K562 (cell line): ENCODE data around the gene GLT1D1. TPM values are rescaled to one million over a fixed set of nuclear protein-coding genes. Genes with fewer than 3 reads are reported as not detected.

ENCODE experiments used
- BRCA1 ChIP-seq, 2 experiments: fragments of 450-650 bp in 1 of 2; sonication (generic) in 1 of 2; formaldehyde crosslinking in 1 of 2; IDR thresholded peaks; 2 replicates each; pipeline versions ENCODE4 v1.5.0 to v1.6.1; 2017 to 2020; ENCODE audit warnings: mild to moderate bottlenecking in 1 of 2, missing genetic modification reagents in 1 of 2
- FOXP1 ChIP-seq: sonication (generic); formaldehyde crosslinking; IDR thresholded peaks from 2 replicates; pipeline ENCODE4 v1.8.0; 2022; ENCODE audit warnings: mild to moderate bottlenecking, missing genetic modification reagents
- HNRNPUL1 ChIP-seq: fragments of 200-400 bp; formaldehyde crosslinking; IDR thresholded peaks from 2 replicates; pipeline ENCODE4 v1.6.1; 2017; ENCODE audit warnings: low read length
- IFI16 ChIP-seq: fragments of 250-450 bp; sonication (Bioruptor Pico); IDR thresholded peaks from 2 replicates; pipeline ENCODE4 v2.1.2; 2022; ENCODE audit warnings: mild to moderate bottlenecking, inconsistent platforms
- PKNOX1 ChIP-seq: fragments of 450-650 bp; IDR thresholded peaks from 2 replicates; pipeline ENCODE4 v1.6.1; 2016
- POLR2H ChIP-seq: IDR thresholded peaks from 2 replicates; pipeline ENCODE4 v1.6.1; 2016; ENCODE audit warnings: missing genetic modification characterization, low read depth, mild to moderate bottlenecking, control low read depth, missing compliant biosample characterization, moderate library complexity
- SPI1 ChIP-seq: IDR thresholded peaks from 2 replicates; pipeline ENCODE4 v1.6.1; 2011; ENCODE audit warnings: low read depth, low read length, control low read depth, borderline replicate concordance
- ZEB2 ChIP-seq: fragments of 450-650 bp; IDR thresholded peaks from 2 replicates; pipeline ENCODE4 v1.6.1; 2016
- polyA plus RNA-seq, 8 experiments: library from polyadenylated mRNA; depleted of rRNA in 4 of 8; stranded (reverse) in 5 of 8; unstranded in 3 of 8; fragments of >200 nt; fragmentation: Nextera tagmentation in 2 of 8; fragmentation: Illumina TruSeq in 1 of 8; extraction: Ambion mirVana in 2 of 8; extraction: Trizol in 1 of 8; gene quantifications; 2 replicates each; pipeline versions ENCODE4 v1.2.1 to v1.2.3, GENCODE V29; 2011 to 2014; ENCODE audit warnings: inconsistent platforms in 1 of 8, missing spikeins in 1 of 8
- total RNA-seq, 7 experiments: library from RNA; depleted of rRNA in 6 of 7; stranded (reverse); fragments of >200 nt in 6 of 7; fragmentation: Illumina TruSeq in 2 of 7; extraction: Trizol in 2 of 7; gene quantifications; 2 replicates each; pipeline versions ENCODE4 v1.2.1 to v1.2.3, GENCODE V29; 2011 to 2021; ENCODE audit warnings: low replicate concordance in 1 of 7
- TF ChIP-seq, protein P1 (sequence below): fragments of 450-650 bp; formaldehyde crosslinking; IDR thresholded peaks from 2 replicates; pipeline ENCODE4 v1.4.0; 2022; ENCODE audit warnings: missing genetic modification characterization

GLT1D1 gene
- total and polyA plus RNA-seq, 9 of the 15 experiments (the other 6 are each of a cell fraction or from before 2014, with no cell fraction given) = 0.04 TPM; not detected in 8

DNA sequence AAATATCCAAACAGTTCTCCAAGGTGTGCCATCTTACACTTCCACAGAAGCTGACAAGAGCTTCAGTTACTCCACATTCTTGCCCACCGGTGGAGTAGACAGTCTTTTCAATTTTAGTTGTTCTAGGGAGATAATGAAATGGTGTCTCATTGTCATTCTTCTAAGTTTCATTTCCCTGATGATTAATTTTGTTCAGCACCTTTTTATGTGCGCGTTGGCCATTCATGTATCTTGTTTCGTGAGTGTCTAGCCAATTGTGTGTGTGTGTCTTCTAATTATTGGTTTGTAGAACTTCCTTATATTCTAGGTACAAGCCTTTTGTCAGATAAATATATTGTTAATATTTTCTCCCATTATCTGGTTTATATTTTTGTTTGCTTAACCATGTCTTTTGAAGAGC, 63.1 kb downstream of the GLT1D1 start (continued):
- TF ChIP-seq, protein P1, sequence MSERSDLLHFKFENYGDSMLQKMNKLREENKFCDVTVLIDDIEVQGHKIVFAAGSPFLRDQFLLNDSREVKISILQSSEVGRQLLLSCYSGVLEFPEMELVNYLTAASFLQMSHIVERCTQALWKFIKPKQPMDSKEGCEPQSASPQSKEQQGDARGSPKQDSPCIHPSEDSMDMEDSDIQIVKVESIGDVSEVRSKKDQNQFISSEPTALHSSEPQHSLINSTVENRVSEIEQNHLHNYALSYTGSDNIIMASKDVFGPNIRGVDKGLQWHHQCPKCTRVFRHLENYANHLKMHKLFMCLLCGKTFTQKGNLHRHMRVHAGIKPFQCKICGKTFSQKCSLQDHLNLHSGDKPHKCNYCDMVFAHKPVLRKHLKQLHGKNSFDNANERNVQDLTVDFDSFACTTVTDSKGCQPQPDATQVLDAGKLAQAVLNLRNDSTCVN (CRISPR knock-in tag) = no peak
- TF ChIP-seq BRCA1 (IDR thresholded peaks at IDR 0.05) (no peak), BRCA1 (CRISPR knock-in tag; IDR thresholded peaks at IDR 0.05) (no peak), PKNOX1 (no peak), ZEB2 (no peak), HNRNPUL1 (no peak), FOXP1 (CRISPR knock-in tag) (no peak), POLR2H (tag) (no peak), SPI1 (no peak), IFI16 (CRISPR knock-in tag) (no peak)
